NCI-H146 (cell line): ENCODE measurements around the gene CFAP97.
"Not testable (repeated sequence)": the region's sequence is repeated elsewhere in the genome, so short reads cannot be mapped to it uniquely, and the experiment has no call there.

Source experiments
- DNase-seq: peaks from one replicate; lab custom pipeline; 2025; lab: John Stamatoyannopoulos, UW

Gene CFAP97

GRCh38 chr4:185203486-185204237 lies at the start of gene CFAP97:
CFAP97 (minus strand) TSS chr4:185204000; CDS start chr4:185191196, 12,804 bp downstream.
- DNase-seq = peak; percentile 77

GRCh38 chr4:185249105-185249504 lies 45.3 kb upstream of the CFAP97 start:
- no peak for DNase-seq

- no peak for DNase-seq
Measured at GRCh38 chr4:185248393-185249039, 44.7 kb upstream of the CFAP97 start.

GRCh38 chr4:185247151-185247550 lies 43.4 kb upstream of the CFAP97 start:
- DNase-seq = no peak

- DNase-seq = no peak
Measured at GRCh38 chr4:185246453-185246852, 42.7 kb upstream of the CFAP97 start.

GRCh38 chr4:185244763-185245162 lies 41.0 kb upstream of the CFAP97 start:
- no peak for DNase-seq

- DNase-seq = no peak
Measured at GRCh38 chr4:185243879-185244278, 40.1 kb upstream of the CFAP97 start.

- DNase-seq = no peak
Measured at GRCh38 chr4:185242749-185243533, 39.1 kb upstream of the CFAP97 start.

GRCh38 chr4:185240486-185240885 lies 36.7 kb upstream of the CFAP97 start:
- not testable (repeated sequence) for DNase-seq

GRCh38 chr4:185238750-185239149 lies 35.0 kb upstream of the CFAP97 start:
- DNase-seq = no peak

GRCh38 chr4:185238215-185238681 lies 34.4 kb upstream of the CFAP97 start:
- DNase-seq = no peak

- no peak for DNase-seq
Measured at GRCh38 chr4:185237175-185237574, 33.4 kb upstream of the CFAP97 start.

- DNase-seq = peak; percentile 41
Measured at GRCh38 chr4:185235843-185236503, 32.2 kb upstream of the CFAP97 start.

GRCh38 chr4:185235119-185235842 lies 31.5 kb upstream of the CFAP97 start:
- no peak for DNase-seq

GRCh38 chr4:185232370-185232769 lies 28.6 kb upstream of the CFAP97 start:
- DNase-seq = no peak

- no peak for DNase-seq
Measured at GRCh38 chr4:185229021-185229818, 25.4 kb upstream of the CFAP97 start.

- no peak for DNase-seq
Measured at GRCh38 chr4:185227713-185228278, 24.0 kb upstream of the CFAP97 start.

GRCh38 chr4:185227131-185227551 lies 23.3 kb upstream of the CFAP97 start:
- no peak for DNase-seq

- DNase-seq = no peak
Measured at GRCh38 chr4:185225940-185226339, 22.1 kb upstream of the CFAP97 start.

GRCh38 chr4:185224597-185224996 lies 20.8 kb upstream of the CFAP97 start:
- no peak for DNase-seq
